ENCODE measurements around the gene OR2B6. TPM values are rescaled to one million over a fixed set of nuclear protein-coding genes. Genes with fewer than 3 reads are reported as not detected.

The OR2B6 gene
- total and polyA plus RNA-seq, 2 of the 13 experiments (the other 11 are each of a cell fraction or from before 2014, with no cell fraction given): 1.2 TPM; not detected in 1

- TF ChIP-seq ZNF883 (CRISPR knock-in tag; IDR thresholded peaks at IDR 0.05; ENCODE audit: not compliant biosample characterization): no peak
- TF ChIP-seq, protein P1, sequence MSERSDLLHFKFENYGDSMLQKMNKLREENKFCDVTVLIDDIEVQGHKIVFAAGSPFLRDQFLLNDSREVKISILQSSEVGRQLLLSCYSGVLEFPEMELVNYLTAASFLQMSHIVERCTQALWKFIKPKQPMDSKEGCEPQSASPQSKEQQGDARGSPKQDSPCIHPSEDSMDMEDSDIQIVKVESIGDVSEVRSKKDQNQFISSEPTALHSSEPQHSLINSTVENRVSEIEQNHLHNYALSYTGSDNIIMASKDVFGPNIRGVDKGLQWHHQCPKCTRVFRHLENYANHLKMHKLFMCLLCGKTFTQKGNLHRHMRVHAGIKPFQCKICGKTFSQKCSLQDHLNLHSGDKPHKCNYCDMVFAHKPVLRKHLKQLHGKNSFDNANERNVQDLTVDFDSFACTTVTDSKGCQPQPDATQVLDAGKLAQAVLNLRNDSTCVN (CRISPR knock-in tag; IDR thresholded peaks at IDR 0.05; ENCODE audit: borderline replicate concordance): no peak
Measured at GRCh38 chr6:27980111-27980510, 23.1 kb downstream of the OR2B6 start (continued).

- WGBS (ENCODE audit: low lambda C conversion rate): 0% methylated on average over 2 of the region's 2 CpGs
- no peak overlapping the region for H3K4me3 ChIP-seq (replicated peaks in 1 of 3; ENCODE audit: insufficient read depth in 1 of 3, low read depth in 2 of 3, low read length in 3 of 3)
- no peaks in the 10 kb centered on the region for H3K4me1 ChIP-seq (ENCODE audit: insufficient read depth, low read length)
- no peaks in the 10 kb centered on the region for H3K36me3 ChIP-seq (replicated peaks in 1 of 2; ENCODE audit: control insufficient read depth in 1 of 2, insufficient read depth in 2 of 2, low read length in 2 of 2)
- intact Hi-C loops (cut with micrococcal nuclease; ENCODE audit: unreplicated experiment): no loop called here
- POLR2A ChIA-PET: no interaction called here
- no peaks in the 10 kb centered on the region for H3K79me2 ChIP-seq (ENCODE audit: insufficient read depth, low read length)
- ATAC-seq: no peak
- H4K20me1 ChIP-seq (ENCODE audit: insufficient read depth, low read length): no peaks in the 10 kb centered on the region
- H3K4me2 ChIP-seq (ENCODE audit: low read depth, low read length): no peak overlapping the region
- BruUV-seq (replicated peaks): no TSS peak
- in situ Hi-C loops (cut with HindIII; ENCODE audit: extremely low pct_ligation_motif_present, low pct_unique_long_range_greater_than_20kb): no loop called here
- no peaks in the 10 kb centered on the region for H3K27me3 ChIP-seq (ENCODE audit: control insufficient read depth in 1 of 2, insufficient read depth in 2 of 2, low read length in 2 of 2)
- no peak overlapping the region for H3K27ac ChIP-seq (ENCODE audit: extremely low read length, insufficient read depth, low read length)
- no peak for FAIRE-seq
- no peak for DNase-seq (ENCODE audit: low spot score)
- H3K9ac ChIP-seq (ENCODE audit: insufficient read depth, low read depth, low read length): no peak overlapping the region
- no peak overlapping the region for H2AFZ ChIP-seq (ENCODE audit: low read length)
- H3K9me3 ChIP-seq (ENCODE audit: low read length): no peaks in the 10 kb centered on the region
- no peak for TF ChIP-seq ATAD3A (CRISPR knock-in tag; IDR thresholded peaks at IDR 0.05)
- TF ChIP-seq ZNF124 (CRISPR knock-in tag; IDR thresholded peaks at IDR 0.05): no peak
- no peak for TF ChIP-seq ZFX (CRISPR knock-in tag; IDR thresholded peaks at IDR 0.05; ENCODE audit: low read depth)
- TF ChIP-seq ASH2L (IDR thresholded peaks at IDR 0.05; ENCODE audit: insufficient read length, low read depth, low read length): no peak
- no peak for TF ChIP-seq SUZ12 (IDR thresholded peaks at IDR 0.05; ENCODE audit: low read depth, low read length)
- TF ChIP-seq TFE3 (CRISPR knock-in tag; IDR thresholded peaks at IDR 0.05): no peak
- no peak for TF ChIP-seq ZZZ3 (CRISPR knock-in tag; IDR thresholded peaks at IDR 0.05; ENCODE audit: borderline replicate concordance)
- TF ChIP-seq GTF3A (CRISPR knock-in tag; conservative IDR thresholded peaks at IDR 0.05): no peak
- TF ChIP-seq, protein P2, sequence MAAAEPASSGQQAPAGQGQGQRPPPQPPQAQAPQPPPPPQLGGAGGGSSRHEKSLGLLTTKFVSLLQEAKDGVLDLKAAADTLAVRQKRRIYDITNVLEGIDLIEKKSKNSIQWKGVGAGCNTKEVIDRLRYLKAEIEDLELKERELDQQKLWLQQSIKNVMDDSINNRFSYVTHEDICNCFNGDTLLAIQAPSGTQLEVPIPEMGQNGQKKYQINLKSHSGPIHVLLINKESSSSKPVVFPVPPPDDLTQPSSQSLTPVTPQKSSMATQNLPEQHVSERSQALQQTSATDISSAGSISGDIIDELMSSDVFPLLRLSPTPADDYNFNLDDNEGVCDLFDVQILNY (CRISPR knock-in tag; conservative IDR thresholded peaks at IDR 0.05): no peak
- TF ChIP-seq, protein P3, sequence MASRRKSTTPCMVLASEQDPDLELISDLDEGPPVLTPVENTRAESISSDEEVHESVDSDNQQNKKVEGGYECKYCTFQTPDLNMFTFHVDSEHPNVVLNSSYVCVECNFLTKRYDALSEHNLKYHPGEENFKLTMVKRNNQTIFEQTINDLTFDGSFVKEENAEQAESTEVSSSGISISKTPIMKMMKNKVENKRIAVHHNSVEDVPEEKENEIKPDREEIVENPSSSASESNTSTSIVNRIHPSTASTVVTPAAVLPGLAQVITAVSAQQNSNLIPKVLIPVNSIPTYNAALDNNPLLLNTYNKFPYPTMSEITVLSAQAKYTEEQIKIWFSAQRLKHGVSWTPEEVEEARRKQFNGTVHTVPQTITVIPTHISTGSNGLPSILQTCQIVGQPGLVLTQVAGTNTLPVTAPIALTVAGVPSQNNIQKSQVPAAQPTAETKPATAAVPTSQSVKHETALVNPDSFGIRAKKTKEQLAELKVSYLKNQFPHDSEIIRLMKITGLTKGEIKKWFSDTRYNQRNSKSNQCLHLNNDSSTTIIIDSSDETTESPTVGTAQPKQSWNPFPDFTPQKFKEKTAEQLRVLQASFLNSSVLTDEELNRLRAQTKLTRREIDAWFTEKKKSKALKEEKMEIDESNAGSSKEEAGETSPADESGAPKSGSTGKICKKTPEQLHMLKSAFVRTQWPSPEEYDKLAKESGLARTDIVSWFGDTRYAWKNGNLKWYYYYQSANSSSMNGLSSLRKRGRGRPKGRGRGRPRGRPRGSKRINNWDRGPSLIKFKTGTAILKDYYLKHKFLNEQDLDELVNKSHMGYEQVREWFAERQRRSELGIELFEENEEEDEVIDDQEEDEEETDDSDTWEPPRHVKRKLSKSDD (CRISPR knock-in tag; IDR thresholded peaks at IDR 0.05; ENCODE audit: low read depth): no peak
- TF ChIP-seq, protein P4, sequence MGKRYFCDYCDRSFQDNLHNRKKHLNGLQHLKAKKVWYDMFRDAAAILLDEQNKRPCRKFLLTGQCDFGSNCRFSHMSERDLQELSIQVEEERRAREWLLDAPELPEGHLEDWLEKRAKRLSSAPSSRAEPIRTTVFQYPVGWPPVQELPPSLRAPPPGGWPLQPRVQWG (CRISPR knock-in tag; IDR thresholded peaks at IDR 0.05; ENCODE audit: borderline replicate concordance, low read depth): no peak
- TF ChIP-seq MED1 (CRISPR knock-in tag; IDR thresholded peaks at IDR 0.05): no peak
- CTCF ChIA-PET (ENCODE audit: low intra/inter-chr PET ratio, low total read pairs): no interaction called here
Measured at GRCh38 chr6:27986928-27987725, 30.1 kb downstream of the OR2B6 start.
